Mononuclear cell (primary cell): ENCODE data around the gene ZIC4. TPM values are rescaled to one million over a fixed set of nuclear protein-coding genes. Genes with fewer than 3 reads are reported as not detected.

Experiments
- H3K27me3 ChIP-seq: 2 replicates; pipeline ENCODE4 v1.6.0; 2011; ENCODE audit warnings: low read length, control low read depth; ENCODE audit not compliant: insufficient read depth
- H3K4me1 ChIP-seq: 2 replicates; pipeline ENCODE4 v1.5.1; 2011; ENCODE audit warnings: mild to moderate bottlenecking, low read length, control low read depth; ENCODE audit not compliant: insufficient read depth
- H3K4me3 ChIP-seq: 2 replicates; pipeline ENCODE4 v1.5.1; 2011; ENCODE audit warnings: mild to moderate bottlenecking, low read length, moderate library complexity
- H3K9me3 ChIP-seq: 2 replicates; pipeline ENCODE4 v1.5.1; 2011; ENCODE audit warnings: low read depth, mild to moderate bottlenecking, control low read depth, low read length
- total RNA-seq: library from RNA; depleted of rRNA; stranded (reverse); fragments of >200 nt; gene quantifications from one replicate; pipeline ENCODE4 v1.2.3, GENCODE V29; 2012

The ZIC4 gene
- total RNA-seq, 1 donor, result not detected

GRCh38 chr3:147412261-147412916 is 6.0 kb upstream of the ZIC4 start:
- H3K4me3 ChIP-seq, result no peak overlapping the region
- H3K27me3 ChIP-seq, result peaks cover 96% of the 10 kb centered on the region
- no peaks in the 10 kb centered on the region for H3K9me3 ChIP-seq
- H3K4me1 ChIP-seq, result peaks cover 19% of the 10 kb centered on the region

GRCh38 chr3:147411815-147412241 is 5.5 kb upstream of the ZIC4 start:
- H3K4me1 ChIP-seq, result peaks cover 19% of the 10 kb centered on the region
- H3K4me3 ChIP-seq, result no peak overlapping the region
- peaks cover 96% of the 10 kb centered on the region for H3K27me3 ChIP-seq
- no peaks in the 10 kb centered on the region for H3K9me3 ChIP-seq

GRCh38 chr3:147411238-147411814 is 5.0 kb upstream of the ZIC4 start:
- Histone ChIP-seq H3K27me3 (peaks cover 96% of the 10 kb centered on the region), H3K9me3 (no peaks in the 10 kb centered on the region), H3K4me1 (peaks cover 19% of the 10 kb centered on the region), H3K4me3 (no peak overlapping the region)

- H3K4me1 ChIP-seq, result peaks cover 19% of the 10 kb centered on the region
- H3K4me3 ChIP-seq, result no peak overlapping the region
- H3K9me3 ChIP-seq, result no peaks in the 10 kb centered on the region
- peaks cover 96% of the 10 kb centered on the region for H3K27me3 ChIP-seq
Measured at GRCh38 chr3:147410526-147411237, 4.3 kb upstream of the ZIC4 start.

- H3K27me3 ChIP-seq, result peaks cover 96% of the 10 kb centered on the region
- no peaks in the 10 kb centered on the region for H3K9me3 ChIP-seq
- H3K4me3 ChIP-seq, result no peak overlapping the region
Measured at GRCh38 chr3:147410116-147410525, 3.8 kb upstream of the ZIC4 start.

GRCh38 chr3:147409143-147410115 is 3.1 kb upstream of the ZIC4 start, which contains the start of gene ZIC1:
Gene ZIC1 (plus strand): TSS chr3:147409365. CDS start chr3:147410113, 748 bp downstream.
- H3K9me3 ChIP-seq, result no peaks in the 10 kb centered on the region
- H3K27me3 ChIP-seq, result peaks cover 96% of the 10 kb centered on the region

More at GRCh38 chr3:147410116-147410525, 3.8 kb upstream of the ZIC4 start:
- peaks cover 19% of the 10 kb centered on the region for H3K4me1 ChIP-seq

GRCh38 chr3:147408188-147409100 is 2.1 kb upstream of the ZIC4 start:
- Histone ChIP-seq H3K4me3 (no peak overlapping the region), H3K4me1 (peaks cover 19% of the 10 kb centered on the region), H3K27me3 (peaks cover 98% of the 10 kb centered on the region), H3K9me3 (no peaks in the 10 kb centered on the region)

More at GRCh38 chr3:147409143-147410115, 3.1 kb upstream of the ZIC4 start, which contains the start of gene ZIC1:
- Histone ChIP-seq H3K4me3 (no peak within 1 kb of the TSS), H3K4me1 (peaks cover 19% of the 10 kb centered on the region)

GRCh38 chr3:147407498-147408187 is 1.3 kb upstream of the ZIC4 start:
- Histone ChIP-seq H3K9me3 (no peaks in the 10 kb centered on the region), H3K27me3 (peaks cover 97% of the 10 kb centered on the region), H3K4me1 (peaks cover 16% of the 10 kb centered on the region), H3K4me3 (no peak overlapping the region)

GRCh38 chr3:147407114-147407497 is 763 bp upstream of the ZIC4 start:
- H3K4me1 ChIP-seq, result peaks cover 12% of the 10 kb centered on the region
- H3K9me3 ChIP-seq, result no peaks in the 10 kb centered on the region
- peaks cover 97% of the 10 kb centered on the region for H3K27me3 ChIP-seq
- no peak overlapping the region for H3K4me3 ChIP-seq

- Histone ChIP-seq H3K4me1 (peaks cover 5% of the 10 kb centered on the region), H3K4me3 (no peak overlapping the region), H3K27me3 (peaks cover 96% of the 10 kb centered on the region), H3K9me3 (no peaks in the 10 kb centered on the region)
Measured at GRCh38 chr3:147405231-147406027, 914 bp downstream of the ZIC4 start.

GRCh38 chr3:147404800-147405230 is 1.5 kb downstream of the ZIC4 start:
- Histone ChIP-seq H3K9me3 (no peaks in the 10 kb centered on the region), H3K27me3 (peaks cover 98% of the 10 kb centered on the region), H3K4me1 (no peaks in the 10 kb centered on the region), H3K4me3 (no peak overlapping the region)

GRCh38 chr3:147404000-147404799 is 2.1 kb downstream of the ZIC4 start:
- Histone ChIP-seq H3K4me1 (no peaks in the 10 kb centered on the region), H3K4me3 (no peak overlapping the region), H3K27me3 (peaks cover 98% of the 10 kb centered on the region), H3K9me3 (no peaks in the 10 kb centered on the region)
